ENCODE measurements around the gene RAX. TPM values are rescaled to one million over a fixed set of nuclear protein-coding genes. Genes with fewer than 3 reads are reported as not detected.

Gene RAX
- total and polyA plus RNA-seq, 2 of the 4 experiments (the other 2 are of a cell fraction) = not detected

DNA sequence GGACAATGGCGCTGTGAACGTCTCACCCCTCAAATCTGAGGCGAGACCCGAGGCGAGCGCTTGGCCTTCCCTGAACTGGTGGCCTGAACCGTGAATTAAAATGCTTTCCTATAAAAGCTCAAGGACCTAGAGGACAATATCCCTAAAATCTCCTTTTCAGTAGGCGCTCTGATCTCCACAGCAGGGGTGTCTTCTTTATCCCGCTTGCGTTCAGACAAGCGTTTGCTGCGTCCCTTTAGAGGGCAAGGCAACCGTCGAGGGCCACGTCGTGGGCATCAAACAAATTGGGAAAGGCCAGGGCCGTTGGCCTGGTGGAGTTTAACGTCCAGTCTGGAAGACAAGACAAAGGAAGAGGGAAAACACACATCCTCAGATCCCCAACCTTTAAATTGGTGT lies 1.3 kb upstream of the RAX start:
- intact Hi-C loops (cut with micrococcal nuclease) = loop anchor here (5.0 kb wide), 1 partner anchor 137 kb away; the partner anchor contains the start of gene SEC11C
- POLR2A ChIA-PET (ENCODE audit: unreplicated experiment) = no interaction called here

More for the DNA sequence above, 1.3 kb upstream of the RAX start:
- WGBS, 2 experiments (ENCODE audit: extremely low coverage in 2 of 2, insufficient read length in 1 of 2) = 8% methylated on average over 7 of the region's 18 CpGs; no CpG with 5 or more reads in 1 of the 2 experiments
- Histone ChIP-seq H2BK5ac (ENCODE audit: low read depth, low read length, poor library complexity, severe bottlenecking) (no peak overlapping the region), H3K56ac (ENCODE audit: extremely low read depth, insufficient read depth, low read length) (no peak overlapping the region), H3K27ac (ENCODE audit: insufficient read depth, low read length) (no peak overlapping the region), H3K9me3 (ENCODE audit: control insufficient read depth, insufficient read depth, low read length) (peaks cover 16% of the 10 kb centered on the region), H2BK120ac (ENCODE audit: low read depth, low read length) (no peak overlapping the region), H3K27me3 (ENCODE audit: control insufficient read depth, insufficient read depth, low read length) (peaks cover 90% of the 10 kb centered on the region), H2AK5ac (ENCODE audit: low read depth, low read length) (no peak overlapping the region), H3K4me1 (ENCODE audit: control insufficient read depth, insufficient read depth, low read length) (no peaks in the 10 kb centered on the region), H3K4me3 (ENCODE audit: insufficient read depth, low read depth, low read length) (no peak overlapping the region), H2AK9ac (replicated peaks; ENCODE audit: low read depth, low read length, poor library complexity) (no peak overlapping the region), H2BK20ac (ENCODE audit: low read depth, low read length) (no peak overlapping the region), H3K79me1 (ENCODE audit: low read depth in 1 of 2, low read length in 2 of 2) (no peaks in the 10 kb centered on the region), H3K23ac (ENCODE audit: low read depth, low read length) (no peak overlapping the region), H3K4ac (ENCODE audit: low read depth, low read length) (no peak overlapping the region), H3K18ac (ENCODE audit: low read depth, low read length) (no peak overlapping the region), H2BK15ac (ENCODE audit: low read depth, low read length) (no peak overlapping the region), H3K36me3 (ENCODE audit: control insufficient read depth, insufficient read depth, low read length) (no peaks in the 10 kb centered on the region), H3K14ac (replicated peaks; ENCODE audit: low read depth, low read length) (no peak overlapping the region), H4K8ac (ENCODE audit: low read depth in 2 of 2, low read length in 2 of 2) (no peak overlapping the region), H3K9me1 (ENCODE audit: insufficient read depth, low read length) (no peaks in the 10 kb centered on the region), H3K9ac (ENCODE audit: low read depth, low read length) (no peak overlapping the region), H3K4me2 (ENCODE audit: low read depth, low read length) (no peak overlapping the region), H4K91ac (ENCODE audit: insufficient read depth, low read depth, low read length) (no peak overlapping the region), H4K20me1 (ENCODE audit: insufficient read depth, low read length) (0 out of 2 replicates have a peak, but pooled peaks cover 3% of the 10 kb centered on the region), H4K5ac (ENCODE audit: low read depth, low read length) (no peak overlapping the region), H2AFZ (replicated peaks; ENCODE audit: low read length, poor library complexity) (no peak overlapping the region)
- DNase-seq = no peak
- in situ Hi-C loops (cut with MboI; ENCODE audit: low sequenced_read_pairs) = no loop called here
- CTCF ChIA-PET = no interaction called here
- BruUV-seq (replicated peaks) = no TSS peak
- no peak for ATAC-seq (ENCODE audit: low read depth)
- dilution Hi-C loops (cut with HindIII; ENCODE audit: low sequenced_read_pairs, unreplicated experiment) = no loop called here
- TF ChIP-seq CEBPB (IDR thresholded peaks at IDR 0.05; ENCODE audit: low read depth, low read length) (no peak), RCOR1 (IDR thresholded peaks at IDR 0.05; ENCODE audit: insufficient replicate concordance, low read length) (no peak), FOS (IDR thresholded peaks at IDR 0.05; ENCODE audit: low read depth, low read length) (no peak), SMC3 (IDR thresholded peaks at IDR 0.05; ENCODE audit: low read depth, low read length) (no peak), NFE2L2 (IDR thresholded peaks at IDR 0.05; ENCODE audit: low read depth, low read length) (no peak), CHD1 (IDR thresholded peaks at IDR 0.05; ENCODE audit: low read depth, low read length) (no peak), MAZ (IDR thresholded peaks at IDR 0.05; ENCODE audit: borderline replicate concordance, low read depth, low read length) (no peak), MXI1 (IDR thresholded peaks at IDR 0.05; ENCODE audit: borderline replicate concordance, low read depth, low read length) (no peak), RFX5 (IDR thresholded peaks at IDR 0.05; ENCODE audit: low read depth, low read length) (no peak)
- TF ChIP-seq, protein P1, sequence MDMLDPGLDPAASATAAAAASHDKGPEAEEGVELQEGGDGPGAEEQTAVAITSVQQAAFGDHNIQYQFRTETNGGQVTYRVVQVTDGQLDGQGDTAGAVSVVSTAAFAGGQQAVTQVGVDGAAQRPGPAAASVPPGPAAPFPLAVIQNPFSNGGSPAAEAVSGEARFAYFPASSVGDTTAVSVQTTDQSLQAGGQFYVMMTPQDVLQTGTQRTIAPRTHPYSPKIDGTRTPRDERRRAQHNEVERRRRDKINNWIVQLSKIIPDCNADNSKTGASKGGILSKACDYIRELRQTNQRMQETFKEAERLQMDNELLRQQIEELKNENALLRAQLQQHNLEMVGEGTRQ (IDR thresholded peaks at IDR 0.05; ENCODE audit: low read depth, low read length) = no peak
- TF ChIP-seq, protein P2, sequence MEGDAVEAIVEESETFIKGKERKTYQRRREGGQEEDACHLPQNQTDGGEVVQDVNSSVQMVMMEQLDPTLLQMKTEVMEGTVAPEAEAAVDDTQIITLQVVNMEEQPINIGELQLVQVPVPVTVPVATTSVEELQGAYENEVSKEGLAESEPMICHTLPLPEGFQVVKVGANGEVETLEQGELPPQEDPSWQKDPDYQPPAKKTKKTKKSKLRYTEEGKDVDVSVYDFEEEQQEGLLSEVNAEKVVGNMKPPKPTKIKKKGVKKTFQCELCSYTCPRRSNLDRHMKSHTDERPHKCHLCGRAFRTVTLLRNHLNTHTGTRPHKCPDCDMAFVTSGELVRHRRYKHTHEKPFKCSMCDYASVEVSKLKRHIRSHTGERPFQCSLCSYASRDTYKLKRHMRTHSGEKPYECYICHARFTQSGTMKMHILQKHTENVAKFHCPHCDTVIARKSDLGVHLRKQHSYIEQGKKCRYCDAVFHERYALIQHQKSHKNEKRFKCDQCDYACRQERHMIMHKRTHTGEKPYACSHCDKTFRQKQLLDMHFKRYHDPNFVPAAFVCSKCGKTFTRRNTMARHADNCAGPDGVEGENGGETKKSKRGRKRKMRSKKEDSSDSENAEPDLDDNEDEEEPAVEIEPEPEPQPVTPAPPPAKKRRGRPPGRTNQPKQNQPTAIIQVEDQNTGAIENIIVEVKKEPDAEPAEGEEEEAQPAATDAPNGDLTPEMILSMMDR (conservative IDR thresholded peaks at IDR 0.05; ENCODE audit: low read depth, low read length) = no peak
- TF ChIP-seq, protein P3, sequence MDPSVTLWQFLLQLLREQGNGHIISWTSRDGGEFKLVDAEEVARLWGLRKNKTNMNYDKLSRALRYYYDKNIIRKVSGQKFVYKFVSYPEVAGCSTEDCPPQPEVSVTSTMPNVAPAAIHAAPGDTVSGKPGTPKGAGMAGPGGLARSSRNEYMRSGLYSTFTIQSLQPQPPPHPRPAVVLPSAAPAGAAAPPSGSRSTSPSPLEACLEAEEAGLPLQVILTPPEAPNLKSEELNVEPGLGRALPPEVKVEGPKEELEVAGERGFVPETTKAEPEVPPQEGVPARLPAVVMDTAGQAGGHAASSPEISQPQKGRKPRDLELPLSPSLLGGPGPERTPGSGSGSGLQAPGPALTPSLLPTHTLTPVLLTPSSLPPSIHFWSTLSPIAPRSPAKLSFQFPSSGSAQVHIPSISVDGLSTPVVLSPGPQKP (IDR thresholded peaks at IDR 0.05; ENCODE audit: borderline replicate concordance, low read depth, low read length) = no peak

All from IMR-90 (cell line).